Endodermal cell (in vitro differentiated cells): ENCODE results near the gene MISP3. TPM values are rescaled to one million over a fixed set of nuclear protein-coding genes. Genes with fewer than 3 reads are reported as not detected.

ENCODE experiments used
- DNase-seq: peaks from one replicate; pipeline ENCODE4 v3.0.0-alpha.2; 2017
- H3K27ac ChIP-seq: 2 replicates; pipeline ENCODE4 v1.5.1; 2013; ENCODE audit warnings: mild to moderate bottlenecking, low read depth, low read length, moderate library complexity
- H3K27me3 ChIP-seq: 2 replicates; pipeline ENCODE4 v1.6.1; 2013; ENCODE audit warnings: mild to moderate bottlenecking, low read length, moderate library complexity; ENCODE audit not compliant: insufficient read depth, control insufficient read depth, poor library complexity, severe bottlenecking
- H3K36me3 ChIP-seq: 2 replicates; pipeline ENCODE4 v1.7.0; 2013; ENCODE audit warnings: mild to moderate bottlenecking, low read length, moderate library complexity; ENCODE audit not compliant: control insufficient read depth, insufficient read depth
- H3K4me1 ChIP-seq: one replicate; pipeline ENCODE4 v1.7.0; 2013; ENCODE audit warnings: low read length; ENCODE audit not compliant: control insufficient read depth, insufficient read depth
- H3K4me3 ChIP-seq: 2 replicates; pipeline ENCODE4 v1.5.1; 2013; ENCODE audit warnings: mild to moderate bottlenecking, low read length, moderate library complexity
- H3K9ac ChIP-seq: 2 replicates; pipeline ENCODE4 v1.6.1; 2013; ENCODE audit warnings: mild to moderate bottlenecking, low read length, moderate library complexity; ENCODE audit not compliant: poor library complexity, severe bottlenecking; ENCODE audit errors: extremely low read depth
- H3K9me3 ChIP-seq: 2 replicates; pipeline ENCODE4 v1.6.1; 2013; ENCODE audit warnings: mild to moderate bottlenecking, low read length, moderate library complexity; ENCODE audit not compliant: control insufficient read depth
- H3K27ac Mint-ChIP-seq: 2 replicates; pipeline ENCODE4 v1.8.0; 2020; ENCODE audit warnings: mixed read lengths
- H3K27me3 Mint-ChIP-seq: 2 replicates; pipeline ENCODE4 v1.8.0; 2021; ENCODE audit warnings: mild to moderate bottlenecking, mixed read lengths; ENCODE audit not compliant: insufficient read depth
- H3K36me3 Mint-ChIP-seq: 2 replicates; pipeline ENCODE4 v1.8.0; 2020; ENCODE audit warnings: low read depth, mixed read lengths
- H3K4me1 Mint-ChIP-seq: 2 replicates; pipeline ENCODE4 v1.8.0; 2020; ENCODE audit warnings: mixed read lengths
- H3K4me3 Mint-ChIP-seq: 2 replicates; pipeline ENCODE4 v1.8.0; 2020; ENCODE audit warnings: mild to moderate bottlenecking, moderate library complexity, mixed read lengths
- H3K9me3 Mint-ChIP-seq: 2 replicates; pipeline ENCODE4 v1.8.0; 2020; ENCODE audit warnings: mild to moderate bottlenecking, mixed read lengths
- WGBS, 2 experiments: methylation state at CpG; one replicate each; pipeline versions ENCODE4 v1.1.5 to v1.1.7; 2013; ENCODE audit warnings: missing lambda C conversion rate in 2 of 2, mixed read lengths in 1 of 2; ENCODE audit not compliant: insufficient coverage in 1 of 2, insufficient read length in 1 of 2; 5-methylcytosine and 5-hydroxymethylcytosine counted together
- total RNA-seq, 2 donors: library from RNA; stranded (reverse); fragmentation: NEBNext Ultra II Directional in 1 of 2; extraction: Animal tissue kit (Norgen Biotek cat#: 25700) in 1 of 2; gene quantifications; 2 replicates in 1 of 2; 3 replicates in 1 of 2; pipeline ENCODE4 v1.2.1, GENCODE V29; 2021
- TF ChIP-seq, protein P1 (sequence below): fragments of 200-600 bp; sonication (generic); conservative IDR thresholded peaks from 2 replicates; pipeline ENCODE4 v1.5.0; 2021; ENCODE audit warnings: antibody characterized with exemption, mild to moderate bottlenecking

Gene MISP3
- total RNA-seq, 2 donors from 2014 or later = 0.73 to 1.4 TPM

GRCh38 chr19:14063105-14063504, 9.5 kb upstream of the MISP3 start:
- H3K27ac Mint-ChIP-seq = no peak overlapping the region
- no peaks in the 10 kb centered on the region for H3K4me1 Mint-ChIP-seq
- no peak overlapping the region for H3K4me3 Mint-ChIP-seq
- Histone ChIP-seq H3K4me3 (no peak overlapping the region), H3K27me3 (peaks cover 16% of the 10 kb centered on the region), H3K4me1 (no peaks in the 10 kb centered on the region), H3K36me3 (no peaks in the 10 kb centered on the region), H3K9ac (no peak overlapping the region), H3K27ac (no peak overlapping the region), H3K9me3 (no peaks in the 10 kb centered on the region)
- TF ChIP-seq, protein P1, sequence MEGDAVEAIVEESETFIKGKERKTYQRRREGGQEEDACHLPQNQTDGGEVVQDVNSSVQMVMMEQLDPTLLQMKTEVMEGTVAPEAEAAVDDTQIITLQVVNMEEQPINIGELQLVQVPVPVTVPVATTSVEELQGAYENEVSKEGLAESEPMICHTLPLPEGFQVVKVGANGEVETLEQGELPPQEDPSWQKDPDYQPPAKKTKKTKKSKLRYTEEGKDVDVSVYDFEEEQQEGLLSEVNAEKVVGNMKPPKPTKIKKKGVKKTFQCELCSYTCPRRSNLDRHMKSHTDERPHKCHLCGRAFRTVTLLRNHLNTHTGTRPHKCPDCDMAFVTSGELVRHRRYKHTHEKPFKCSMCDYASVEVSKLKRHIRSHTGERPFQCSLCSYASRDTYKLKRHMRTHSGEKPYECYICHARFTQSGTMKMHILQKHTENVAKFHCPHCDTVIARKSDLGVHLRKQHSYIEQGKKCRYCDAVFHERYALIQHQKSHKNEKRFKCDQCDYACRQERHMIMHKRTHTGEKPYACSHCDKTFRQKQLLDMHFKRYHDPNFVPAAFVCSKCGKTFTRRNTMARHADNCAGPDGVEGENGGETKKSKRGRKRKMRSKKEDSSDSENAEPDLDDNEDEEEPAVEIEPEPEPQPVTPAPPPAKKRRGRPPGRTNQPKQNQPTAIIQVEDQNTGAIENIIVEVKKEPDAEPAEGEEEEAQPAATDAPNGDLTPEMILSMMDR = no peak
- no peaks in the 10 kb centered on the region for H3K36me3 Mint-ChIP-seq
- DNase-seq = no peak
- no peaks in the 10 kb centered on the region for H3K9me3 Mint-ChIP-seq
- peaks cover 26% of the 10 kb centered on the region for H3K27me3 Mint-ChIP-seq
- WGBS, 2 experiments = 92 to 94% methylated on average over 7 of the region's 7 CpGs

- Mint-ChIP-seq H3K9me3 (no peaks in the 10 kb centered on the region), H3K27ac (no peak overlapping the region), H3K36me3 (no peaks in the 10 kb centered on the region), H3K27me3 (peaks cover 13% of the 10 kb centered on the region), H3K4me1 (no peaks in the 10 kb centered on the region), H3K4me3 (no peak overlapping the region)
- DNase-seq = no peak
- Histone ChIP-seq H3K27ac (no peak overlapping the region), H3K4me3 (no peak overlapping the region), H3K36me3 (no peaks in the 10 kb centered on the region), H3K4me1 (no peaks in the 10 kb centered on the region), H3K9me3 (no peaks in the 10 kb centered on the region), H3K9ac (no peak overlapping the region), H3K27me3 (no peaks in the 10 kb centered on the region)
- TF ChIP-seq, protein P1 = no peak
- WGBS, 2 experiments = 64% methylated on average over 2 of the region's 2 CpGs; no CpG with 5 or more reads in 1 of the 2 experiments
Observed at GRCh38 chr19:14066134-14066533, 6.5 kb upstream of the MISP3 start.

- Mint-ChIP-seq H3K36me3 (no peaks in the 10 kb centered on the region), H3K27ac (no peak overlapping the region), H3K4me3 (no peak overlapping the region), H3K9me3 (no peaks in the 10 kb centered on the region), H3K27me3 (peaks cover 40% of the 10 kb centered on the region), H3K4me1 (peaks cover 1% of the 10 kb centered on the region)
- H3K9me3 ChIP-seq = no peaks in the 10 kb centered on the region
- no peak overlapping the region for H3K27ac ChIP-seq
- 95% methylated on average over 34 to 43 of the region's 43 CpGs for WGBS, 2 experiments
- H3K9ac ChIP-seq = no peak overlapping the region
- DNase-seq = no peak
- no peak overlapping the region for H3K4me3 ChIP-seq
- H3K4me1 ChIP-seq = no peaks in the 10 kb centered on the region
- no peaks in the 10 kb centered on the region for H3K36me3 ChIP-seq
- TF ChIP-seq, protein P1 = no peak
- peaks cover 35% of the 10 kb centered on the region for H3K27me3 ChIP-seq
Observed at GRCh38 chr19:14070268-14071050, 2.1 kb upstream of the MISP3 start.
